HepG2 (cell line): Measurements from ENCODE around the gene SYNDIG1. TPM values are rescaled to one million over a fixed set of nuclear protein-coding genes. Genes with fewer than 3 reads are reported as not detected.
A peak's percentile ranks its signal among the peaks of the same experiment; 100 is the strongest.

Source experiments
- ATAC-seq: fragments of 200-7000 bp; cut with Tn5 transposase; 3 replicates; pipeline ENCODE4 v1.9.1; 2020; ENCODE audit warnings: mild to moderate bottlenecking, moderate library complexity
- BruUV-seq: library from RNA; stranded (reverse); fragments of 400-500 nt; replicated peaks from 2 replicates; lab custom pipeline; 2021; lab: Mats Ljungman, UMichigan
- CTCF ChIA-PET: fragments of 300-600 bp; formaldehyde crosslinking; extraction: SDS; loops from one replicate; lab custom pipeline; 2021; ENCODE audit warnings: low total read pairs, inconsistent platforms, low intra/inter-chr PET ratio; lab: Yijun Ruan, JAX
- POLR2A ChIA-PET: fragments of 350-600 bp; sonication (Branson Sonifier 250); formaldehyde crosslinking; loops from one replicate; lab custom pipeline; 2020; ENCODE audit warnings: antibody characterized with exemption, inconsistent platforms; lab: Yijun Ruan, JAX
- DNase-seq: peaks from one replicate; pipeline ENCODE4 v3.0.0-alpha.2; 2015; ENCODE audit warnings: low spot score
- FAIRE-seq: peaks from 3 replicates; lab custom pipeline; 2011; peaks lifted over from hg19 to GRCh38; lab: Jason Lieb, UNC
- H2AFZ ChIP-seq: one replicate; pipeline ENCODE4 v1.6.1; 2011; ENCODE audit warnings: low read length, inconsistent platforms
- H3K27ac ChIP-seq: fragments of 300-600 bp; 3 replicates; pipeline ENCODE4 v1.8.0; 2011; ENCODE audit warnings: mixed run types, mild to moderate bottlenecking, mixed read lengths, low read length, inconsistent platforms; ENCODE audit not compliant: insufficient read depth; ENCODE audit errors: extremely low read length
- H3K27me3 ChIP-seq, 2 experiments: fragments of 200-600 bp in 1 of 2; 2 replicates in 1 of 2; 3 replicates in 1 of 2; pipeline versions ENCODE4 v1.6.0 to v1.8.0; 2011; ENCODE audit warnings: low read length in 2 of 2, mild to moderate bottlenecking in 2 of 2, moderate library complexity in 2 of 2, inconsistent platforms in 1 of 2; ENCODE audit not compliant: insufficient read depth in 2 of 2, control insufficient read depth in 1 of 2
- H3K36me3 ChIP-seq, 2 experiments: fragments of 200-600 bp in 1 of 2; replicated peaks in 1 of 2; 2 replicates in 1 of 2; 3 replicates in 1 of 2; pipeline versions ENCODE4 v1.5.1 to v1.8.0; 2011; ENCODE audit warnings: low read length in 2 of 2, inconsistent platforms in 1 of 2; ENCODE audit not compliant: insufficient read depth in 2 of 2, control insufficient read depth in 1 of 2
- H3K4me1 ChIP-seq: 2 replicates; pipeline ENCODE4 v1.5.1; 2012; ENCODE audit warnings: low read length, inconsistent platforms; ENCODE audit not compliant: insufficient read depth
- H3K4me2 ChIP-seq: 2 replicates; pipeline ENCODE4 v1.6.0; 2011; ENCODE audit warnings: low read depth, low read length, inconsistent platforms
- H3K4me3 ChIP-seq, 3 experiments: fragments of 200-600 bp in 1 of 3; sonication (generic), shearing (Covaris generic) in 1 of 3; replicated peaks in 1 of 3; 2 replicates each; pipeline ENCODE4 v1.5.1; 2011 to 2016; ENCODE audit warnings: low read length in 3 of 3, inconsistent platforms in 2 of 3, low read depth in 2 of 3, mild to moderate bottlenecking in 2 of 3, control low read depth in 1 of 3, mixed read lengths in 1 of 3; ENCODE audit not compliant: insufficient read depth in 1 of 3
- H3K79me2 ChIP-seq: one replicate; pipeline ENCODE4 v1.6.1; 2011; ENCODE audit warnings: low read length, inconsistent platforms; ENCODE audit not compliant: insufficient read depth
- H3K9ac ChIP-seq: 2 replicates; pipeline ENCODE4 v1.6.0; 2011; ENCODE audit warnings: mild to moderate bottlenecking, low read depth, low read length, inconsistent platforms; ENCODE audit not compliant: insufficient read depth
- H3K9me3 ChIP-seq: 2 replicates; pipeline ENCODE4 v1.5.1; 2012; ENCODE audit warnings: mild to moderate bottlenecking, low read length
- H4K20me1 ChIP-seq: 2 replicates; pipeline ENCODE4 v1.6.0; 2011; ENCODE audit warnings: inconsistent platforms, mild to moderate bottlenecking, low read length, moderate library complexity; ENCODE audit not compliant: insufficient read depth
- ATF7-NPFF ChIP-seq: sonication (generic); formaldehyde crosslinking; IDR thresholded peaks from 2 replicates; pipeline ENCODE4 v1.8.1; 2023; ENCODE audit warnings: mild to moderate bottlenecking, low read depth, missing genetic modification reagents, moderate library complexity
- JARID2 ChIP-seq: sonication (generic); formaldehyde crosslinking; IDR thresholded peaks from 2 replicates; pipeline ENCODE4 v1.8.1; 2023; ENCODE audit warnings: missing genetic modification reagents, inconsistent platforms; ENCODE audit not compliant: insufficient replicate concordance
- LBX2 ChIP-seq: sonication (generic); formaldehyde crosslinking; IDR thresholded peaks from 2 replicates; pipeline ENCODE4 v1.5.0; 2020; ENCODE audit warnings: missing genetic modification reagents, mild to moderate bottlenecking, borderline replicate concordance
- MAFF ChIP-seq: IDR thresholded peaks from 2 replicates; pipeline ENCODE4 v1.6.1; 2011; ENCODE audit warnings: low read depth, low read length, improper control_type of control experiment
- PLRG1 ChIP-seq: fragments of 450-650 bp; conservative IDR thresholded peaks from 2 replicates; pipeline ENCODE4 v1.6.1; 2016
- POLR2A ChIP-seq, 2 experiments: IDR thresholded peaks; 2 replicates each; pipeline ENCODE4 v1.6.1; 2011; ENCODE audit warnings: low read depth in 2 of 2, low read length in 2 of 2, mild to moderate bottlenecking in 1 of 2, moderate library complexity in 1 of 2; ENCODE audit not compliant: insufficient read depth in 1 of 2
- SIN3B ChIP-seq: fragments of 150-350 bp; IDR thresholded peaks from 2 replicates; pipeline ENCODE4 v1.6.1; 2014; ENCODE audit warnings: low read length
- TEAD3 ChIP-seq: optimal IDR thresholded peaks from 2 replicates; pipeline ENCODE3; 2016; ENCODE audit warnings: borderline replicate concordance
- ZNF232 ChIP-seq: sonication (generic); formaldehyde crosslinking; IDR thresholded peaks from 2 replicates; pipeline ENCODE4 v1.4.0; 2020; ENCODE audit warnings: missing genetic modification reagents, borderline replicate concordance
- ZNF280B ChIP-seq: sonication (generic); formaldehyde crosslinking; IDR thresholded peaks from 2 replicates; pipeline ENCODE4 v1.5.0; 2020; ENCODE audit warnings: missing genetic modification reagents, mild to moderate bottlenecking, borderline replicate concordance
- ZNF33B ChIP-seq: sonication (generic); formaldehyde crosslinking; IDR thresholded peaks from 2 replicates; pipeline ENCODE4 v1.5.1; 2020; ENCODE audit warnings: mild to moderate bottlenecking, missing genetic modification reagents
- ZNF383 ChIP-seq: sonication (generic); formaldehyde crosslinking; IDR thresholded peaks from 2 replicates; pipeline ENCODE4 v1.4.0; 2020; ENCODE audit warnings: missing genetic modification reagents, mild to moderate bottlenecking, borderline replicate concordance
- ZNF513 ChIP-seq: sonication (generic); formaldehyde crosslinking; conservative IDR thresholded peaks from 2 replicates; pipeline ENCODE4 v1.5.0; 2020; ENCODE audit warnings: missing genetic modification reagents
- ZNF564 ChIP-seq: sonication (generic); formaldehyde crosslinking; IDR thresholded peaks from 2 replicates; pipeline ENCODE4 v1.8.1; 2023; ENCODE audit warnings: mild to moderate bottlenecking, missing genetic modification reagents
- ZNF709 ChIP-seq: sonication (generic); formaldehyde crosslinking; IDR thresholded peaks from 2 replicates; pipeline ENCODE4 v1.5.0; 2020; ENCODE audit warnings: mild to moderate bottlenecking, missing genetic modification reagents
- ZNF879 ChIP-seq: sonication (generic); formaldehyde crosslinking; IDR thresholded peaks from 2 replicates; pipeline ENCODE4 v1.8.1; 2023; ENCODE audit warnings: missing genetic modification reagents
- ZSCAN12 ChIP-seq: sonication (generic); formaldehyde crosslinking; IDR thresholded peaks from 2 replicates; pipeline ENCODE4 v1.9.0; 2021; ENCODE audit warnings: mild to moderate bottlenecking, missing genetic modification reagents
- WGBS: methylation state at CpG from one replicate; pipeline ENCODE4 v1.1.6; 2017; ENCODE audit warnings: low lambda C conversion rate; 5-methylcytosine and 5-hydroxymethylcytosine counted together
- in situ Hi-C: cut with HindIII; loops from 2 replicates; pipeline ENCODE4 v1.10.0; 2017; ENCODE audit warnings: low pct_unique_long_range_greater_than_20kb; ENCODE audit not compliant: extremely low pct_ligation_motif_present
- intact Hi-C: fragments of 100-400 bp; cut with micrococcal nuclease; formaldehyde crosslinking; loops from one replicate; pipeline ENCODE4 v1.10.0; 2022; ENCODE audit not compliant: unreplicated experiment
- polyA plus RNA-seq, 8 experiments: library from polyadenylated mRNA; depleted of rRNA in 3 of 8; stranded (reverse) in 7 of 8; unstranded in 1 of 8; fragments of >200 nt; fragmentation: Illumina TruSeq in 4 of 8; extraction: Trizol in 4 of 8; gene quantifications; 2 replicates each; pipeline versions ENCODE4 v1.2.1 to v1.2.3, GENCODE V29; 2011 to 2016; ENCODE audit warnings: low read depth in 4 of 8, missing spikeins in 1 of 8, mixed read lengths in 1 of 8; ENCODE audit not compliant: insufficient read depth in 1 of 8
- total RNA-seq, 5 experiments: library from RNA; depleted of rRNA; stranded (reverse); fragments of >200 nt; fragmentation: Illumina TruSeq; extraction: Trizol; gene quantifications; 2 replicates each; pipeline ENCODE4 v1.2.3, GENCODE V29; 2016; ENCODE audit warnings: low read depth in 1 of 5

The SYNDIG1 gene
- total and polyA plus RNA-seq, 2 of the 13 experiments (the other 11 are each of a cell fraction or from before 2014, with no cell fraction given), result not detected

DNA sequence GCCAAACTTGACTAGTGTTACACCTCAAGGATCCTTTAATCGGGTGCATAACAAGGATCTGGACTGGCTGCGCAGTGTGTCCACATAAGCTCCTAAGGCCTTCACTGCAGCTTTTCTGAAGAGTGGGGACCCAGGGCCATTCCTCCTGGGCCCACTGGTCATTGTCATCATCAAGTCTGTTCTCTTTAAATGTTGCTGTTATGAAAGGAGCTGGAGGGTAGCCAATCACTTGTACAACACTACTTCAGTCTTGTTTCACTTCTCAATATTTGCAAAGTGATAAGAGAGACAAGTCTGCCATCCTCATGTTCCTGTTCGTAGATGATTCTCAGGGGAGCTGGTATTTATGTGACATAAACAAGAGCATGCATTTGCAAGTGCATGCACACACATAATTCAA lies 149.8 kb downstream of the SYNDIG1 start:
- no peaks in the 10 kb centered on the region for H3K9me3 ChIP-seq
- ChIA-PET CTCF (no interaction called here), POLR2A (no interaction called here)
- no peaks in the 10 kb centered on the region for H3K79me2 ChIP-seq
- H3K36me3 ChIP-seq, result no peaks in the 10 kb centered on the region
- H2AFZ ChIP-seq, result no peak overlapping the region
- intact Hi-C loops (no loop called here), in situ Hi-C loops (no loop called here)
- H3K9ac ChIP-seq, result no peak overlapping the region
- TF ChIP-seq SIN3B, result no peak
- TF ChIP-seq PLRG1, result no peak
- no TSS peak for BruUV-seq
- H4K20me1 ChIP-seq, result no peaks in the 10 kb centered on the region
- H3K4me3 ChIP-seq, result no peak overlapping the region
- peaks cover 14 to 21% of the 10 kb centered on the region in 2 experiments for H3K27me3 ChIP-seq
- WGBS, result 45% methylated on average over 3 of the region's 3 CpGs
- DNase-seq (no peak), FAIRE-seq (no peak), ATAC-seq (no peak)
- no peaks in the 10 kb centered on the region for H3K4me1 ChIP-seq
- no peak overlapping the region for H3K27ac ChIP-seq
- H3K4me2 ChIP-seq, result no peak overlapping the region

DNA sequence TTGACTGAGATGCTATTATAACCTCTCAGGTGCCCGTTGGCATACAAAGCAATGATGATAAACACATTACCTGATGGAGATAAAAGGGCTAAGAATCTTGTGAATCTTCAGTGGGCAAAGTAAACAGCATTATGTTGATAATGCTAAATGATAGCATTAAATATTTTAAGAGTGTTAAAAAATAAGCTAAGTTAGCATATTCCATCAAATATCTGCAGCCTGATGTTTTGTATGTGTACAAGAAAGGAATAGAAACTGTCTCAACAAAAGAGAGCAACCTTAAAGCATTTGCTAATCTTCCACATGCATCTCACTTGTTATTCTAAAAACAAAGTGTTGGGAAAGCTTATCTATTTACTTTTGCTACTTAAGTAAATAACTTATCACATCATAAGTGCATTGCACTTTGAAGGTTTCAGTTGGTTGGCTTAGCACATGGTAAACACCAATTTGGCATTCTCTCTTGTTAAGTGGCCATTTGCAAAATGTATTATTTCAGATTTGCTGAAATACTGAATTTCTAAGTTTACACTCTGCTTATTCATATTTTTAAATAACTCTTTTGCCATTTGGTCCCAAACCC lies 151.6 kb downstream of the SYNDIG1 start:
- H3K4me1 ChIP-seq, result no peaks in the 10 kb centered on the region
- H3K4me2 ChIP-seq, result no peak overlapping the region
- H4K20me1 ChIP-seq, result no peaks in the 10 kb centered on the region
- ChIA-PET POLR2A (no interaction called here), CTCF (no interaction called here)
- no peak for ATAC-seq
- H3K9me3 ChIP-seq, result no peaks in the 10 kb centered on the region
- in situ Hi-C loops (no loop called here), intact Hi-C loops (no loop called here)
- WGBS, result 0% methylated on average over 1 of the region's 1 CpG
- H3K4me3 ChIP-seq, result no peak overlapping the region
- H3K9ac ChIP-seq, result no peak overlapping the region
- H3K79me2 ChIP-seq, result no peaks in the 10 kb centered on the region
- no peaks in the 10 kb centered on the region for H3K36me3 ChIP-seq
- H3K27ac ChIP-seq, result no peak overlapping the region
- no peak overlapping the region for H2AFZ ChIP-seq
- FAIRE-seq, result no peak
- no peak for DNase-seq
- no TSS peak for BruUV-seq
- H3K27me3 ChIP-seq, result peaks cover 11 to 14% of the 10 kb centered on the region in 2 experiments
- TF ChIP-seq ZNF232 (no peak), ZNF383 (CRISPR knock-in tag) (no peak), MAFF (peak; percentile 73; the same call in 1 of the 2 replicates), LBX2 (CRISPR knock-in tag) (no peak), POLR2A (IDR thresholded peaks at IDR 0.05; ENCODE audit: insufficient read depth in 1 of 2, low read depth in 2 of 2, low read length in 2 of 2) (no peak), ZNF33B (CRISPR knock-in tag) (no peak), ZNF879 (CRISPR knock-in tag) (no peak), ZNF709 (CRISPR knock-in tag) (no peak), ZNF513 (CRISPR knock-in tag) (no peak), ZNF564 (CRISPR knock-in tag) (no peak), ZNF280B (no peak), ZSCAN12 (no peak), JARID2 (CRISPR knock-in tag) (no peak), TEAD3 (CRISPR knock-in tag) (no peak), ATF7-NPFF (CRISPR knock-in tag) (no peak)
